HG03575 (cell line): ENCODE data around the gene ALDH1L1.

Source experiments
- ATAC-seq: cut with Tn5 transposase; IDR thresholded peaks from one replicate; pipeline ENCODE4 v1.9.1; 2021; ENCODE audit not compliant: unreplicated experiment, insufficient number of reproducible peaks, low FRiP score; ENCODE audit errors: extremely low read depth

Gene ALDH1L1

DNA sequence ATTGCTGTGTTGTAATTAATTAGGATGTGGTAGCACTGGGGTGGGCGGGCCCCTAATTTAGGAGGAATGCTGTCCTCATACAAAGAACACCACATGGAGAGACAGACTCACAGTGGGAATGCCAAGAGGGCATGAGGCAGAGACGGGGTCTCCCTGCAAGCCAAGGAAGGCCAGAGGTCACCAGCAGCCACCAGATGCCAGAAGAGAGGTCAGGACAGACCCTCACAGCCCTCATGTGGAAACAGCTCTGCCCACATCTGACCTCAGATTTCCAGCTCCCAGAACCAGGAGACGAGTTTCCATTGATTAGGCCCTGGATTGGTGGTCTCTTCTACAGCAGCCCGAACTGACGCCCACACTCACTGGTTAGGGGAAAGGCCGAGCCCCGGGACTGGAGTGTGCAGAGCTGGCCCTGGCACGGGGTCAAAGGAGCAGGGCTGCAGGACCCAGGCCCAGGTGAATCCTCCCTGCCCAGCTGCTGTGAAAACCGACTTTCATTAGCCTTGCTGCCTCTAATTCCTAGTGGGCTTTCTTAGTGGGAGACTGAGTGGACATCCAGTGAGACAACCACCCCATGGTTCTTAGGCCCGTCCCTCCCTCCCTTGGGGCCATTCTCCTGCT lies 53.5 kb downstream of the ALDH1L1 start:
- no peak for ATAC-seq

GRCh38 chr3:126126286-126126685 lies 54.1 kb downstream of the ALDH1L1 start:
- ATAC-seq: no peak

DNA sequence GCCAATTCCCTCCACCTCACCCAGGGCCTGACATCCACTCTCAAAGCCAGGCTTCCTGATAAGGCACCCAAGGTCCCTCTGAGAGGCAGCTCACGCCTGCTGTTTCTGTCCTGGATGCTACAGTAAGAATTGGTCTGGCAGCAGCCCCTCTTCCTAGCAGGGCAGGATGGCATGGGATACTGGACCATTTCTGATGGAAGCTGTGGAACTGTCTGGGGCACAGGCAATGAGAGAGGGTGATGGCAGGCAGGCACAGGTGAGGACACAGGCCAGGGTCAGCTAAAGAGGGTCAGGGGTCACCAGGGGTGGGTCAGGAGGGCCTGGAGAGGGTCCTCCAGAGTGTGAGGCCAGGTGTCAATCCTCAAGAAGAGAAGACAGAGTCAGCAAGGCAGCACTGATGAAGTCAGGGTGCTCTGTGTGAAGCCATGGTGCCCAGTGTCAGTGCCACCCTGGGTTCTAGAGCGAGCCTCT lies 54.6 kb downstream of the ALDH1L1 start:
- no peak for ATAC-seq

- no peak for ATAC-seq
Measured at GRCh38 chr3:126125341-126125740, 55.0 kb downstream of the ALDH1L1 start.

DNA sequence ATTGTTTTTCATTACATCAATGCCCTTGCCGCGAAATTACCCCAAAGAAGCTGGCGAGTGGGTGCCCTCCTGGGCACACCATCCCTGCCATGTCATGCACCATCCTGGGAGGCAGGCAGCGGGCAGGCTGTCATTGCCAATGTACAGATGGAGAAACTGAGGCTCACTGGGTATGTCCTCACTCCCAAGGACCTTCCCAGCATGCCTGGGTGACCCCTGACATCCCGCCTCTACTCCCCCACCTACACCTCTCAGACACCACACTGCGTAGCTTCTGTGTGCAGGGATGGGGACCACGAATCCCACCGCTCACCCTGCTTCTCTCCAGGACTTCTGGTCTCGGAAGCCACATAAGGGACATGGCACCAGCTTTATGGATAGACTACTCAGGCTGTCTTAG lies 55.5 kb downstream of the ALDH1L1 start:
- no peak for ATAC-seq

DNA sequence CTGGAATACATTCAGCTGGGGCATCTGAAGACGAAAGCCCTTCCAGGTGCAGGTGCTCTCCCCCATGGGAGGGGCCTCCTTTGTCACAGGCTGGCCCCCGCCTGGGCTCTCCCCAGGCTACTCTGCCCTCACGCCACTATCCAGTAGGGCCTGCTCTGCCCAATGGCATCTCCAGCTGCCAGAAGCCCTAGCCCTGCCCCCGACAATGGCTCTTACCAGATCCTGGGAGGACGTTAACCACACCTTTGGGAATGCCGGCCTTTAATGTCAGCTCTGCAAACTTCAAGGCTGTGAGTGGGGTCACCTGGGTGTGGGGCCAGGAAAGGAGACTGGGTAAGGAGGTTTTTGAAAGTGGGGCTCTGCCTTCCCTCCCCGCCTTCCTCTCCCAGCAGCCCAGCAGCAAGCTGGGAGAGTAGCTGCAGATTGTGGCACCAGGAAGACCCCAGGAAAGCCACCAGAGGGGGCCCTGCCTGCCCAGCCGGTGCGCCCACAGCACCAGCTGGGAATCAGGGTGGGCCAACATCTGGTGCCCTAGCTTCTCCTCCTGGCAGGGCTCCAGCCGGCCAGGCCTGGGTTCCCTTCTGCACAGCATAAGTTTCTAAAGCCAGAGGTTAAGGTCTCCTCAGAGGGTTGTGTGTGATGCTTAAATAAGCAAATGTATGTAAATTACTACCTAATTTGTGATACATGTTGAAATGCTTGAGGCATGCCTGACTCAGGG lies 56.1 kb downstream of the ALDH1L1 start:
- no peak for ATAC-seq

GRCh38 chr3:126121632-126122031 lies 58.8 kb downstream of the ALDH1L1 start:
- ATAC-seq: no peak

- no peak for ATAC-seq
Measured at GRCh38 chr3:126121074-126121473, 59.3 kb downstream of the ALDH1L1 start.

- ATAC-seq: no peak
Measured at GRCh38 chr3:126119976-126120375, 60.4 kb downstream of the ALDH1L1 start.

- no peak for ATAC-seq
Measured at GRCh38 chr3:126119008-126119675, 61.2 kb downstream of the ALDH1L1 start.

DNA sequence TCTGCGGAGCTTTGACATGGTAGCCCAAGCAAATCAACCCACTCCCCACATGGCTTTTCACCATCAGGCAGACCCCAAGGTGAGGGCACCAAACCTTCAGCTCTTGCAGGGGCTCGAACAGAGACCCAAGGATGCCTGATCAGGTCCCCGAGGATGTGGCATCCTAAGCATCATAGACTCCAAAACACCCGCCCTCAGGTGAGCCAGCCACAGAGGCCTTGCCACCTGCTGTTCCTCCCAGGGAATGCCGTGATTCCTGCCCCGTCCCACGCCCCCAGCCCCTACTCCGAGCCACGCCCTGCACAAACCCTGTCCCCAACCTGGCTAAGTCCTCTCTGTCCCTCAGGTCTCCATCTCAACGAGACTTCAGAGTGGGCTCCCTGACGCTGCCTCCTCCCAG lies 61.8 kb downstream of the ALDH1L1 start:
- ATAC-seq: no peak

DNA sequence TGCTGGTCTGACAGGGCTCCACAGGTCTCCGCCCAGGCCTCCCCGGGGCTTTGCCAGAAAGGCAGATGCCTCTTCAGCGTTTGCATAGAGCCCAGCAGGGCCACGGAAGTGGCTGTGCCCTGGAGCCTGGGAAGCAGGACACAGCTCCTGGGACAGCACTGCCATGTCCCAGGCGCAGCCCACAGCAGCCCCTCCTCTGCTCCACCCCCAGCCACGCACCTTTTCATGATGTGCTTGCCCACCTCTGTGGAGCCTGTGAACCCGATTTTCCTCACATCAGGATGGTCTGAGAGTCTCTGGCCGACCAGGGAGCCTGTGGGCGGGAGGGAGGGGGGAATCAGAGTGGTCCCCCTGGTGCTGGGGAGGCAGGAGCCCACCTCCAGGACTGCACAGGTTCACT lies 62.6 kb downstream of the ALDH1L1 start:
- ATAC-seq: no peak

GRCh38 chr3:126117212-126117611 lies 63.2 kb downstream of the ALDH1L1 start:
- ATAC-seq: no peak

DNA sequence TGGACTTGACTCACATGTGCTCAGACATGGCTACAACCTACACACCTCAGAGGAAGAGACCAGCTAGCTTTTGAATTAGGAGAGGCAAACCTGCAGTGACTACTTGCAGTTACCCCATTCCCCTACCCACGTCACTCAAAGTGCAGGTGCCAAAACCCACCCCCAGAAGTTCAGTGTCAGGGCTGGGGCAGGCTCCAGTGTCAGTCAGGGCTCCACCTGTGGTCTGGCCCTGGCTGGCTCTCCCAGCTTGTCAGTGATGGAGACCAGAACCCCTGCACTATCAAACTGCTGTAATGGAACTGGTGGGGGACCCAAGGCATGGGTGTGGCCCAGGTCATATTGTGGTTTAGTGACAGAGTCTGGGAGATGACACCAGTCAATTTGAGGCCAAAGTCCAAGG lies 63.9 kb downstream of the ALDH1L1 start:
- no peak for ATAC-seq

- ATAC-seq: no peak
Measured at GRCh38 chr3:126114443-126115386, 65.7 kb downstream of the ALDH1L1 start.

DNA sequence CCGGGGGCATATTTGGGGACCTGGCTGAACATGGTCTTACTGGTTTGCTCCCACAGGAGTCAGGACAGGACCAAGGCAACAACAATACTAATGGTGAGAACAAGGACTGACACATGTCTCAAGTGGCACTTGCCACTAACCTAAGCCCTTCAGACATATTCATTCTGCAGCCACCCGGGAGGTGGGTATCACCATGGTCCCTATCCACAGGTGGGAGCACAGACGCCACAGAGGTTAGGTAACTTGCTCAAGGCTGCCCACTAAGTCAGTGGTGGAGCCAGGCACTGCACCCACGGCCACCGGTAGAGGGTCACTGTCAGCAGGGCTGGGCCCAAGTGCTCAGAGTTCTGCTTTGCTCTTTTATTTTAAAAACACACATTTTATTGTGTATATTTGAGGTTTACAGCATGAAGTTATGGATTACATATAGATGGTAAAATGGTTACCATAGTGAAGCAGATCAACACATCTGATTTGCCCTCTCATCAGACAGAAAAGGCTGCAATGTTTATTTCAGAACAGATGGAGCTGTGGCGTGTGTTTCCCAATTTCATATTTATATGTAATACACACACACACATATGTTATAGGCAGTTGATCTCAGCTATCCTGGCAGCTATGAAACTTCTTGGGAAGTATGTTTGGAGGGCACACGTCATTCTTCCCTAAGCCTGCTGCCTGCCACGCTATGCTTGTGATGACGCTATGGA lies 66.5 kb downstream of the ALDH1L1 start:
- ATAC-seq: no peak

DNA sequence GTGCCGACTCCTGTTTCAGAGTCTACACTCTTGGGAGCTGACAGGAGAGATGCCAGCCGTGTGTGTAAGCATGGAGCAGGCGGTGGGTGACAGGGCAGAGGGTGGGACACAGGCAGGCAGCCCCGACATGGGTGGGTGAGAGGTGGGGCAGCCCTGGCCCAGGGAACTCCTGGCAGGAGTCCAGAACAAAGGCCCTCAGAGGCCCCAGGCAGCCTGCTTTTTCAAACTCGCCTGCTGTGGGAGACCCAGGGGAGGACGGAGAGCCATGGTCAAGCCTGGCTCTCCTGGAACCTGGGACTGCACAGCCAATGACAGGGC lies 67.2 kb downstream of the ALDH1L1 start:
- no peak for ATAC-seq

GRCh38 chr3:126112531-126113237 lies 67.7 kb downstream of the ALDH1L1 start:
- ATAC-seq: no peak
